HG03135 (cell line): ENCODE data around the gene DUSP12.
"Not testable (repeated sequence)": the region's sequence is repeated elsewhere in the genome, so short reads cannot be mapped to it uniquely, and the experiment has no call there.

ENCODE experiments used
- ATAC-seq: cut with Tn5 transposase; IDR thresholded peaks from one replicate; pipeline ENCODE4 v1.9.1; 2021; ENCODE audit warnings: mild to moderate bottlenecking, moderate library complexity; ENCODE audit not compliant: unreplicated experiment

DUSP12 gene

DNA sequence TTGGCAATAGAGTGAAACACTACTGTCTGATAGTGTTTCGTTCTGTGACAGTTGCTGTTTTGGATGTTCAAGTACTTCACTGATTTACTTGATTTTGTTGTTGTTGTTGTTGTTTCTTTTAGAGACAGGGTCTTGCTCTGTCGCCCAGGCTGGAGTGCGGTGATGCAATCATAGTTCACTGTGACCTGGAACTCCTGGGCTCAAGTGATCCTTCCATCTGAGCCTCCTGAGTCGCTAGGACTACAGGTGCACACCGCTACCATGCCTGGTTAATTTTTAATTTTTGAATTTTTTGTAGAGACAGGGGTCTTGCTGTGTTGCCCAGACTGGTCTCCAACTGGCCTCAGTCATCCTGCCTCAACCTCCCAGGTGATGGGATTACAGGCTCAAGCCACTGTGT is 18.9 kb downstream of the DUSP12 start:
- no peak for ATAC-seq

GRCh38 chr1:161768986-161769672 is 19.5 kb downstream of the DUSP12 start:
- no peak for ATAC-seq

DNA sequence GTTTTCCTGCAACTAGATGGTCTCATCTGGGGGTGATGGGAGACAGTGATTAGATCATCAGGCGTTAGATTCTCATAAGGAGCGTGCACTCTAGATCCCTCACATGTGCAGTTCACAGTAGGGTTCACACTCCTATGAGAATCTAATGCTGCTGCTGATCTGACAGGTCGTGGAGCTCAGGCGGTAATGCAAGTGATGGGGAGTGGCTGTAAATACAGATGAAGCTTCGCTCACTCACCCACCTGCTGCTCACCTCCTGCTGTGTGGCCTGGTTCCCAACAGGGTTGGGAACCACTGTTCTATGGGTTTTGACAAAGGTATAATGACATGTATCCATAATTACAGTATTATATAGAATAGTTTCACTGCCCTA is 20.1 kb downstream of the DUSP12 start:
- ATAC-seq = not testable (repeated sequence)

GRCh38 chr1:161770250-161770649 is 20.7 kb downstream of the DUSP12 start:
- no peak for ATAC-seq

DNA sequence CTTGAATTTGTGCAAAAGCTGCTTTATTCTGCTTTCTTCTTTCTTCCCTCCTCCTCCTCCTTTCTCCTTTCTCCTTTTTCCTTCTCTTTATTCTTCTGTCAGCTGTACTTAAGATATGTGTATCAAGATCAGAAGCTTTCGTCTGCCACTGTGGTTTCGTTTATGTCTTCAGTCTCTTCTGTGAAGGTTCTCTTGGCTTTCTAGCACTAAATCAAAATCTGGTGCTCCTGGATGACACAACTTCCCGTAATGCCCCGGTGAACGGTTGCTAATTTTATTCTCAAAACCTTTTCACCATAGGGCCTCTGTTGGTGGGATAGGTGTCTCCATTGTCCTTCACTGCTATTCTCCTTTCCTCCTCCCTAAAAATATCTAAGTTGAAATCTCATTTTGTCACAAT is 21.6 kb downstream of the DUSP12 start:
- ATAC-seq = no peak

GRCh38 chr1:161771973-161772372 is 22.4 kb downstream of the DUSP12 start:
- ATAC-seq = no peak

DNA sequence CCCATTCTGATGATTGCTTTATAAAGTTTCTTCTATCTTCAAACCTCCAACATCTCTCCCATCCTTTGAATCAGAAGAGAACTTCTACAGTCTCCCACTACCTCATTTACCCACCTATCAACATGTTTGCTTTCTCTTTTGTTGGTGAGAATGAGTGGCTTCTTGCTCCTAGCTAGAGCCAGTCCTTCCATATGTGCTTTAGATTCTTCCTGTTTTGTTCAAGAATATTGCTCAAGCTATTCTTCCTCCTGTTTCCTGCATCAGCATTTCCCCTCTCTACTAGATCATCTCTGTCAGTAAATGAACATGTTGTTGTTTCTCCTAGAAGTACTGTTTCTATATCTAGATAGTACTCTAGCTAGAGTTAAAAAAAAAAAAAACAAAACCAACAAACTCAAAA is 22.8 kb downstream of the DUSP12 start:
- ATAC-seq = no peak

GRCh38 chr1:161773791-161774190 is 24.2 kb downstream of the DUSP12 start:
- no peak for ATAC-seq

GRCh38 chr1:161777261-161777660 is 27.7 kb downstream of the DUSP12 start:
- no peak for ATAC-seq

GRCh38 chr1:161778522-161778921 is 28.9 kb downstream of the DUSP12 start:
- no peak for ATAC-seq

DNA sequence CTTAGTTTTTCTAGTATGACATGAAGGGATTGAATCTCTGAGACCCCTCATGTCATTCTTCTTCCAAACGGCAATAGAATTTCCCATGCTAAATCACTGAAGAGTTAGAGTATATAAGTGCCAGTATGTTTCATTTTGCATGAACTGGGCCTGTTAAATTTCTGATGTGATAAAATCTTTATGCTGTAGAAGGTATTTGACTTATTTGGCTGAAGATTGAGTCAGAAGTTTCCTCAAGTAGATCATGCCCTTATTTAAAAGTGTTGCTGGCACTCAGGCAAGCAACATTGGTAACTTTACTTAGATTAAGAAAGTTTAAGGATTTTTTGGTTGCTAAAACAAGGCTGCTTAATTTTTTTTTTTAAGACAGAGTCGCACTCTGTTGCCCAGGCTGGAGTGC is 29.8 kb downstream of the DUSP12 start:
- no peak for ATAC-seq

DNA sequence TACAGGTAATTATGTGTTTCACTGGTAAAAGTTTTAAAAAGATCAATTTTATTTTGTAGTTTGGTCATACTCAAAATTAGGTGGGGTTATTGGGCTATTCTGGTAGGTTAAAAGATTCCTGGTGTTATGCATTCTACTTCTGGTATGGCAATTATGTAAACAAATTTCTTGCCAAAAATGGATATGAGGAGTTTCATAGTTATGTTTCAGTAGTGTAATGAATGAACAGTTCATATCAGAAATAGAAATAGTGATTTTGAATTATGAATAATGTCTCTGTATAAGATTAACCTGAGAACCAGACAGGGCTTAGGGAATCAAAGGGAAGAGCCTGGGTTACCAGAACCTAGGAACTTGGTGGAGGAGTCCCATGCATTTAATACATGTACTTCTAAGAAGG is 32.4 kb downstream of the DUSP12 start:
- no peak for ATAC-seq

- ATAC-seq = no peak
These were observed 33.3 kb downstream of the DUSP12 start for GRCh38 chr1:161782886-161783285.

DNA sequence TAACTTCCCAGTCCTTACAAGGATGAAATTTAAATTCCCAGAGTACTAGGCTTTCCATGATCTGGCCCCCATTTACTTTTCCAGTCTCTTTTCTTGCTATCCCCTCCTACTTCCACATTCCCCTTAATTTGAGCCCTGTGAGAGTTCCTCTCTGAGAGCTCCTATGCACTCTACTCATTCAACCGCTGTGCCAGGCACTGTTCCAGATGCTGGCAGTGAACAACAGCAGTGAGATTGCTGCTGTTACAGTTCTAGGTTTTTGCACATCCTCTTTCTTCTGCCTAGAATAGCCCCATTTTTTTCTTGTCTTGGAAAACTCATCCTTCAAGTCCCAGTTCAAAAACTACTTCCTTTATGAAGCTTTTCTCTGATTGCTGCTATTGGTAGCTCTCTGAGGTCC is 35.4 kb downstream of the DUSP12 start:
- ATAC-seq = no peak

DNA sequence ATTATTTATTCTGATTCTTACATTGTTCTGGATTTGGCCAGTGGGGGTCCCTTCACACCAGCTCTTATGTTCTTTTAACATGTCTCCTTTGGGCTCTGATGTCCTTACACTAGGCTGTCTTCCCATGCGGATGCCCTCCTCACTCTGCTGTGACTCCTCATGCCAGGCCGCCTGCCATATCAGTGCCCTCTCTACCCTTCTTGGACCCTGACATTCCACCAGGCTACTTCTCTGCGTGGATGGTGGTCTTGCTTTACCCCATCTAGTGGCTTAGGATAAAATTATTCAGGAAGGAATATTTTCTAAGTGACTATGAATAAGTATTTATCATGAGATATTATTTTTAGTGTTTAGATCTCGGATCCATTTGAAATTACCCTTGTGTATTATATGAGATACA is 37.8 kb downstream of the DUSP12 start:
- ATAC-seq = no peak

DNA sequence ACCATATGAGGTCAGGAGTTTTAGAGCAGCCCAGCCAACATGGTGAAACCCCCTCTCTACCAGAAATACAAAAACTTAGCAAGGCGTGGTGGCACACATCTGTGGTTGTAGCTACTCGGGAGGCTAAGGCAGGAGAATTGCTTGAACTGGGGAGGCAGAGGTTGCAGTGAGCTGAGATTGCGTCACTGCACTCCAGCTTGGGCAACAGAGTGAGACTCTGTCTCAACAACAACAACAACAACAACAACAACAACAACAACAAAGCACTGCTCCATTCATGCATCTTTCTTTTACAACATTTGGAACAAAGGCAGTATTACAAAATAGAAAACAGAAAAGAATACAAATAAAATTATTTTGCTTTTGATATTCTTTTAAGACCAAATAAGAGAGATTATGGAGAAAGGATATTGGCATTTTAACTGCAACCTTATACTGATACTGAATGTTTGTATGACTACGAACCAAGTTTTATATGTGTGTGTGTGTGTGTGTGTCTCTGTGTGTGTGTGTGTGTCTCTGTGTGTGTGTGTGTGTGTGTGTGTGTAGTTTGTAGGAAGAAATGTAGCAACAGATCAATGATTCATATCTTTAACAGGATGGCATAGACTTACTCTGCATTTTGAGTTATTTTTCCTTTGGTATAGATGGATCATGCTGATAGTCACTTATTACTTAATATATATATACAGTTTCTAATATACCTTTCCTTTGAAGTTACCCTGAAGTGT is 41.2 kb downstream of the DUSP12 start:
- no peak for ATAC-seq

- no peak for ATAC-seq
These were observed 42.5 kb downstream of the DUSP12 start for GRCh38 chr1:161791904-161792655.

- ATAC-seq = no peak
These were observed 43.2 kb downstream of the DUSP12 start for GRCh38 chr1:161792740-161793139.

- ATAC-seq = no peak
These were observed 50.2 kb downstream of the DUSP12 start for GRCh38 chr1:161799792-161800191.

DNA sequence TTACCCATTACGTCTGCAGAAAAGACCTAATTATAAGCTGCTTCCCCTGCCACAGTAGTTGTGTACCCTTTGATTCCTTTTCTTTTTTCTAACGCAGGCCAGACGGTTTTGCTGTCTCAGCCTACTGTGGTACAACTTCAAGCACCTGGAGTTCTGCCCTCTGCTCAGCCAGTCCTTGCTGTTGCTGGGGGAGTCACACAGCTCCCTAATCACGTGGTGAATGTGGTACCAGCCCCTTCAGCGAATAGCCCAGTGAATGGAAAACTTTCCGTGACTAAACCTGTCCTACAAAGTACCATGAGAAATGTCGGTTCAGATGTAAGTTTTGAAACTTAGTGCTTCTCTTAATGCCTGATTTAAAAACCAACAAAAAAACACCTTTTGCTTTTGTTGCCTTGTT is 52.4 kb downstream of the DUSP12 start:
- no peak for ATAC-seq

DNA sequence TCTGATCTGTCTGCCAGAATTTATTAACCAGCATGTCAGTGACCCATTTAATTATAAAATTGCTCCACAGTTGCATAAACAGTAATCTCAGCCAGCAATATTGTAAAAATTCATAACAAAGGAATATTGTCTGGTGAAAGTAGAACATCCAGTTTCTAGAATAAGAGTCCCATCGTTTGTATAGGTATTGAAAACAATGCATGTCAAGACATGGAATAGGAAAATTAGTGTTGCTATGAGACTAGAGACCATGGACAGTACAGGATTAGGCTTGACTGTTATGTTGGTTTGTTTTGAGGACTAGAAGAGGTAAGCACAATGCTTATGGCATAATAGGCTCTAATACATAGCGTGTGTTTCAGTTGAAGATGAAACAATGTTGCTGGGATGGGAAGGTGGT is 53.6 kb downstream of the DUSP12 start:
- no peak for ATAC-seq
